K562 treated with DMSO at 1 percent for 4 hours (cell line): Measurements from ENCODE around the gene PCYT1A. TPM values are rescaled to one million over a fixed set of nuclear protein-coding genes. Genes with fewer than 3 reads are reported as not detected.

Experiments used
- total RNA-seq: library from RNA; unstranded; fragments of 300-600 nt; gene quantifications from 2 replicates; pipeline ENCODE4 v1.2.3, GENCODE V29; 2022; ENCODE audit not compliant: insufficient read depth

Gene PCYT1A
- 32.3 and 38.4 TPM in 2 replicates for total RNA-seq

DNA sequence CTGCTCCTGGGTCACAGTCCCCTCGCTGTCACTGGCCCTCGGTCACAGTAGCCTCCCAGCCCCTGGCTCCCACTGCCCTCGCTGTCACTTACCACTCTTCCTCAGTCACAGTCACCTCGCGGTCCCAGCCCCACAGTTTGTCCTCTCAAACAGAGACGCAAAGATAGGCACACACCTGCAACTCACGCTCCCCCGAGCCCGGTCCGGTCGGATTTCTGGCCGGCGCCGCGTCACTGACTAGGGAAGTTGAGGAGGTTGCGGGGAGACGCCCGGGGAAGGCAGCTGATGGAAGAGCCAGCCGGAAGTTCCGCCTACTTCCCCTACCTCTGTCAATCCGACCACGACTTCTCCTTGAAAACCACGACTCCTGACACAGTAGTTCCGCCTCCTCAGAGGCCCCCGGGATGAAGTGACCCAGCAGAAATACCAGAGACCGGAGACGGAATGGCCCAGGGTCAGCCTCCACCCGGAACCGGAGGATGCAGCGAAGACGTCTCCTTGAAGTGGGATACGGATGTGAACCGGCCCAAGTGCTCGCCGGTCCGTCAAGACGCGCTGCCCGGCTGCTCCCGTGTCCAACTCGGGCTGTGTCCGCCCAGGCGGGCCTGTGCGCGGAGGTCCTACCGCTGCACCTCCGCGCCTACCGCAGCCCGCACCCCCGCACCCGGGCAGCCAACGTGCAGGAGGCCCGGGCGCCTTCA is at the start of gene PCYT1A:
Gene PCYT1A (minus strand): TSS at position 287 of the 701 bp plus-strand sequence. CDS start 17,195 bp downstream, outside the sequence.

DNA sequence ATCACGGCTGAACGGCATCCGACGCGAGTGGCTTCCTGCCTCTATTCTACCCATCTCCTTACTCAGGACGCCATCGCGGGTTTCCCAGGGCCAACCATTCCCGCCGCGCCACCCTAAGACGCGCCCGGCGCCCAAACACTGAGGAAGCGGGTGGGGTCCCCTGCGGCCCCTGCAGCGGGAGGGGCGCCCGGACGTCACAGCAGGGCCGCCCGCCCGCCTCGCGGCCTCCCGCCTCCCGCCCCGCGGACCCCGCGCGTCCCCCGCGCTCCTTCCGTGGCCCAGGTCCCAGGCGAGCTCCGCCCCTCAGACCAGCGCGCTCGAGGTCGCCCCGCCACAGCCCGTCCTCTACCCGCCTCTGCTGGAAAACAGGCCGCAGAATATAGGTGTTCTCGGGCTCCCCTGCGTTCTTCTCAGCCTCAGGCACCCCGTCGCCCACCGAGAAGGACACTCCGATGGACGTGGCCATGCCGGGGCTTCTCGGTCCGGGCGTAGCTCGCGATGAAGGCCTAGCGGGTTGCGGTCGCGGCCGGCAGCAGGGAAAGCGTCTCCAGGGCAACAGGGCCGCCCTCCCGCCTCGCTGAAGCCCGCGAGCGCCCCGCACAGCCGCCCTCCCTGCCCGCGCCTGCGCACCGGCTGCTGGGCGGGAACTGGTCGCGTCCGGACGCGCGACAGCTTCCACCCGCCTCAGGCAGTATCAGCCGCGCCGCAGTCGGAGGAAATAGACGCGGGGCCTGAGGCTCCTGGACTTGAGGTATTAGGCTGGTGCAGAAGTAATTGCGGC is 30.4 kb upstream of the PCYT1A start, which contains the start of gene DYNLT2B:
Gene DYNLT2B (minus strand): TSS at position 554 of the 781 bp plus-strand sequence. CDS start 88 bp downstream, at position 466.

GRCh38 chr3:196216089-196216564 is 71.4 kb downstream of the PCYT1A start, which contains the start of gene SLC51A:
TSS of gene SLC51A (plus strand) at chr3:196216534. CDS start at chr3:196216713, 179 bp downstream.

GRCh38 chr3:196210673-196211556 is 76.6 kb downstream of the PCYT1A start, which contains the start of gene ZDHHC19:
TSS of gene ZDHHC19 (minus strand) at chr3:196211400. CDS start at chr3:196211315, 85 bp downstream.

Other genes starting within 250 kb of the PCYT1A start
- gene TFRC, start 205.6 kb downstream of the PCYT1A start, total RNA-seq, result 81.4 and 148 TPM in 2 replicates
- 4.0 and 8.2 TPM in 2 replicates for gene ZDHHC19, start 76.3 kb downstream of the PCYT1A start, total RNA-seq
- gene SLC51A, start 71.2 kb downstream of the PCYT1A start, total RNA-seq, result 1.5 TPM in 1 of 2 replicates, not detected in the other
- 6.1 and 17.6 TPM in 2 replicates for gene DYNLT2B, start 30.5 kb upstream of the PCYT1A start, total RNA-seq
- 9.5 and 12.8 TPM in 2 replicates for gene TM4SF19, start 50.7 kb upstream of the PCYT1A start, total RNA-seq
- 9.9 and 13.4 TPM in 2 replicates for gene UBXN7, start 144.7 kb upstream of the PCYT1A start, total RNA-seq
- 11.7 and 14.9 TPM in 2 replicates for gene RNF168, start 216.0 kb upstream of the PCYT1A start, total RNA-seq
- gene SMCO1, start 227.6 kb upstream of the PCYT1A start, total RNA-seq, result not detected in 2 replicates